Nephron (organoid): ENCODE results near the gene PIK3R1.

Experiments used
- H3K27ac Mint-ChIP-seq, 3 experiments: 2 replicates each; pipeline ENCODE4 v1.8.0; 2020; ENCODE audit warnings: mixed read lengths in 3 of 3, mild to moderate bottlenecking in 2 of 3, moderate library complexity in 1 of 3
- H3K27me3 Mint-ChIP-seq: 2 replicates; pipeline ENCODE4 v1.8.0; 2021; ENCODE audit warnings: low read depth, mild to moderate bottlenecking, moderate library complexity, mixed read lengths
- H3K36me3 Mint-ChIP-seq: 2 replicates; pipeline ENCODE4 v1.8.0; 2020; ENCODE audit warnings: low read depth, mixed read lengths
- H3K4me1 Mint-ChIP-seq: 2 replicates; pipeline ENCODE4 v1.8.0; 2020; ENCODE audit warnings: mixed read lengths
- H3K4me3 Mint-ChIP-seq, 3 experiments: 2 replicates each; pipeline ENCODE4 v1.8.0; 2020; ENCODE audit warnings: mild to moderate bottlenecking in 3 of 3, mixed read lengths in 3 of 3, moderate library complexity in 2 of 3
- H3K9me3 Mint-ChIP-seq: 2 replicates; pipeline ENCODE4 v1.8.0; 2020; ENCODE audit warnings: mixed read lengths
- TF ChIP-seq, protein P1 (sequence below), 3 experiments: fragments of 200-600 bp; sonication (generic); IDR thresholded peaks; one replicate each; pipeline ENCODE4 v1.5.0; 2021; ENCODE audit warnings: antibody characterized with exemption in 3 of 3; ENCODE audit not compliant: unreplicated experiment in 3 of 3

PIK3R1 gene

DNA sequence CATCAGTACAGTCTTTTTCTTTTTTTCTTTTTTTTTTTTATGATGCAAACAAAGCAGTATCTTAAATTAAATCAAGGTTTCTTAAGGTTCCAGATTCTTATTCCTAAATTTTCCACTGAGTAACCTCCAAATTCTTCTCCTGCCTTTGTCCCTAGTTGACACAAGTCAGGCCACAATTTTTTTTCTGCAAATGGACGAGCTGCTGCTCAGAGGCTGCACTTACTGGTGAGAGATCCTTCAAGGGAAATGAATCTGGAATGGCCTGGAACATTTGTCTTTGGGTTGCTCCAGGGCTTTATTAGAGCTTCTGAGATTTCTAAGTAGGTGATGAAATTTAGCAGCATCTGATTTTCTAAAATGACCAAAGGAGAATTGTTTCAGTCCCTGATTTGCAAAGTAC, 39.3 kb downstream of the PIK3R1 start:
- TF ChIP-seq, protein P1, sequence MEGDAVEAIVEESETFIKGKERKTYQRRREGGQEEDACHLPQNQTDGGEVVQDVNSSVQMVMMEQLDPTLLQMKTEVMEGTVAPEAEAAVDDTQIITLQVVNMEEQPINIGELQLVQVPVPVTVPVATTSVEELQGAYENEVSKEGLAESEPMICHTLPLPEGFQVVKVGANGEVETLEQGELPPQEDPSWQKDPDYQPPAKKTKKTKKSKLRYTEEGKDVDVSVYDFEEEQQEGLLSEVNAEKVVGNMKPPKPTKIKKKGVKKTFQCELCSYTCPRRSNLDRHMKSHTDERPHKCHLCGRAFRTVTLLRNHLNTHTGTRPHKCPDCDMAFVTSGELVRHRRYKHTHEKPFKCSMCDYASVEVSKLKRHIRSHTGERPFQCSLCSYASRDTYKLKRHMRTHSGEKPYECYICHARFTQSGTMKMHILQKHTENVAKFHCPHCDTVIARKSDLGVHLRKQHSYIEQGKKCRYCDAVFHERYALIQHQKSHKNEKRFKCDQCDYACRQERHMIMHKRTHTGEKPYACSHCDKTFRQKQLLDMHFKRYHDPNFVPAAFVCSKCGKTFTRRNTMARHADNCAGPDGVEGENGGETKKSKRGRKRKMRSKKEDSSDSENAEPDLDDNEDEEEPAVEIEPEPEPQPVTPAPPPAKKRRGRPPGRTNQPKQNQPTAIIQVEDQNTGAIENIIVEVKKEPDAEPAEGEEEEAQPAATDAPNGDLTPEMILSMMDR (IDR thresholded peaks at IDR 0.05; ENCODE audit: unreplicated experiment in 3 of 3): no peak
- H3K27ac Mint-ChIP-seq: peak overlapping the region; percentile 77 to 85 (median 79)
- H3K36me3 Mint-ChIP-seq: no peaks in the 10 kb centered on the region
- H3K4me1 Mint-ChIP-seq: peaks cover 96% of the 10 kb centered on the region
- no peaks in the 10 kb centered on the region for H3K27me3 Mint-ChIP-seq
- H3K4me3 Mint-ChIP-seq: no peak overlapping the region
- no peaks in the 10 kb centered on the region for H3K9me3 Mint-ChIP-seq

DNA sequence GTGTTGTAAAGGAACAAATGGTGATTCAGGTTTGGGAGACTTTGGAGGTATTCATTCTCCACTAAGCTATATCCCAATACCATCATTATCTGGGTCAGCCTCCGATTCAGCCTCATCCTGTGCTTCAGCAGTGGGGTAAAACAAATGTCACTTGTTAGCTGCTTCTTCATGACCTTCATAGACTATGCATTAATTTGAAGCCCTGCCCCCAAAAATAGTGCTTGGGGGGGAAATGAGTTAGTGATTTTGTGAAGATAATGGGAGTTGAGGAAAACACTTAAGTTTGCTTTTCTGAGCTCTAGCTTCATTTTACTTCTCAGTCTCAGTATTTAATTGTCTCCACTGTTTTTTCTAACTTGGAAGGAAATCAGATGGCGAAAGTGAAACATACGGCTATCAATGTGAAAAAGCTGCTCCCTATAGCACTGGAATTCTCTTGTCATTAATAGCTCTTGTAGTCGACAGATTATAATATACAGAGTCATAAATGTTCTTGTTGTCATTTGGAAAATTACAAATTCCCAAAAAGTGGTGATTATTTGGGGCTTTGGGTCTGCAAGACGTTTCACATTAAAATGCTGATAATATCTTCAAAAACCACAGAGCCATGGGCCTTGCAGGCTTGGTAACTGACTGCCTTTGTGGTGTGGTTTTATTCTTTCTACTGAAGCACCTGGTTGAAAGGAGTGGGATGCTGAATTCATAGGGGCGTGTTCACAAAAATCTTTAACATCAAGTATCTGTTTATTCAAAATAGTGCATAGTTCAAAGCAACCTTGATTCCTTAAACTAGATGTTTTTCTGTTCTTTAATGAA, 40.0 kb downstream of the PIK3R1 start:
- Mint-ChIP-seq H3K27me3 (no peaks in the 10 kb centered on the region), H3K27ac (peak overlapping the region; percentile 77 to 94 (median 85)), H3K9me3 (no peaks in the 10 kb centered on the region), H3K4me3 (peak overlapping the region in 2 of 3 experiments; percentile 49 to 52), H3K36me3 (no peaks in the 10 kb centered on the region), H3K4me1 (peaks cover 96% of the 10 kb centered on the region)
- TF ChIP-seq, protein P1 (IDR thresholded peaks at IDR 0.05; ENCODE audit: unreplicated experiment in 3 of 3): no peak

DNA sequence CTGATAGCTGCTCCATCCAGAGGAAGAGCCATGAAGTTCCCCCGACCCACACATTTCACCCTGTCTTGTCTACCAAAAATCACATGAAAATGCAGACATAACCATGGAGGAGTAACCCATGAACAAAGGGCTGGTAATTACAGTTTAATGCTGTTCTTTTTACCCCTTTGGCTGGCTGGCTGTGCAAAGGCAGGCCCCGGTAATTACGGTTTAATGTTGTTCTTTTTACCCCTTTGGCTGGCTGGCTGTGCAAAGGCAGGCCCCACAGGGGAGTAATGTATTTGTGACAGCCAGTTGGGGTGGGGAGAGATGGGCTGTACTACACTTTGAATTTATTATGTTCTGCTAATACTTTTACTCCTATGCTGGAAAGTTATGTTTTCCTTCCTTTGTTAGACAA, 41.7 kb downstream of the PIK3R1 start:
- Mint-ChIP-seq H3K36me3 (peaks cover 5% of the 10 kb centered on the region), H3K9me3 (no peaks in the 10 kb centered on the region), H3K4me3 (peak overlapping the region in 1 of 3 experiments; percentile 17), H3K4me1 (peaks cover 96% of the 10 kb centered on the region), H3K27me3 (no peaks in the 10 kb centered on the region), H3K27ac (peak overlapping the region; percentile 87 to 91 (median 90))
- TF ChIP-seq, protein P1 (IDR thresholded peaks at IDR 0.05; ENCODE audit: unreplicated experiment in 3 of 3): no peak

DNA sequence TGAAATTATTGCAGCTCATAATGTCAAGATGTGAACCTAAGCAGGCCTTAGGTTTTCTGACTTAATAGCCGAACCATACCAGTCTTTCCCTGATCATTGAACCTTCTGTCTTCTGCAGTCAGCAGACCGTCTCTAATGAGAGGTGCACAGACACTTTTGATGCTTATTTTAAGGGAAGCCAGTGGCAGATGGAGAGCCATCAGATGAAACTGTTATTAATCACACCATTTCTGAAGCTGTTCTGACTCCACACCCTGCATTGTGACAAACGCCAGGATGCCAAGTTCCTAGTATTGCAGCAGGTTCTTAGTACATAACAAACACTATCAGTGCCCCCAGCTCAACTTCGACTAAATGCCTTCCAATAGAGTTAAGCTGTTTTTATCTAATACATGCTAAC, 43.0 kb downstream of the PIK3R1 start:
- Mint-ChIP-seq H3K4me1 (peaks cover 89% of the 10 kb centered on the region), H3K4me3 (no peak overlapping the region), H3K27ac (peak overlapping the region; percentile 40 to 91 (median 90)), H3K36me3 (peaks cover 5% of the 10 kb centered on the region), H3K9me3 (no peaks in the 10 kb centered on the region), H3K27me3 (no peaks in the 10 kb centered on the region)
- TF ChIP-seq, protein P1 (IDR thresholded peaks at IDR 0.05; ENCODE audit: unreplicated experiment in 3 of 3): no peak

DNA sequence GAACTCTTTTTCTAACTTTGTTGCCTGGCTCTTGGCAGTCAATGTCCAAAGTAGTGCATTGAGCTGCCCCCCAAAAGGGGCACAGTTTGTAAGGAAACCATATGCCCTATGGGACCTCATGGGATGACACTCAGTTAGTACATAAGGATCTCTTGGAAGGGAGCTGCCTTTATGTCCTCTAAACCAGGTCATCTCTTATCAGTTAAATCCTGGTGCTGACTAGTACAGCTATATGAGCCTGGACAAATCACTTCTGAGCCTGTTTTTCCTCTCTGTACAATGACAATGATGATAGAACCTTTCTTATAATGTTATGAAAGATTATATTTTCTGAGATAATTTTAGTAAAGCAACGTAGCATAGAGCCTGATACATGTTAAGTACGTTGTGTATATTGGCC, 44.1 kb downstream of the PIK3R1 start:
- no peak overlapping the region for H3K4me3 Mint-ChIP-seq
- H3K36me3 Mint-ChIP-seq: peaks cover 12% of the 10 kb centered on the region
- no peaks in the 10 kb centered on the region for H3K9me3 Mint-ChIP-seq
- H3K27ac Mint-ChIP-seq: peak overlapping the region in 1 of 3 experiments; percentile 90
- no peaks in the 10 kb centered on the region for H3K27me3 Mint-ChIP-seq
- TF ChIP-seq, protein P1 (IDR thresholded peaks at IDR 0.05; ENCODE audit: unreplicated experiment in 3 of 3): no peak
- peaks cover 87% of the 10 kb centered on the region for H3K4me1 Mint-ChIP-seq

DNA sequence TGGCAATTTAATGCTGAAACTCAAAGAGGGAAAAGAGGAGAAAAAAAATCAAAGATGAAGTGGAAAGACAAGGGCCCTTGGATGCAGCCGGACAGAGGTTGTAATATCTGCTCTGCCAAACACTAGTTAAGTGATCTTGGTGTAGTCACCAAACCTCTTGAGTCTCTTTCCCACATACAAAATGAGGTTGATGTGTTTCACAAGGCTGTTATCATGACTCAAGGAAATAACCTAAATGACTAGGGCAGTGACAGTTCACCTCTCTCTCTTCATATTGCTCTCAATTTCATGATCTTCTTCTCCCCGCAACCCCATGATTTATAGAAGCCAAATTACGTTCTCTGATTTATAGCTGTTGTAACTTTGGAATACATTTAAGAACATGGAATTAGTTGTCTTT, 44.9 kb downstream of the PIK3R1 start:
- Mint-ChIP-seq H3K4me3 (no peak overlapping the region), H3K9me3 (no peaks in the 10 kb centered on the region), H3K36me3 (peaks cover 17% of the 10 kb centered on the region), H3K27ac (peak overlapping the region; percentile 54 to 90 (median 79)), H3K27me3 (no peaks in the 10 kb centered on the region), H3K4me1 (peaks cover 84% of the 10 kb centered on the region)
- TF ChIP-seq, protein P1 (IDR thresholded peaks at IDR 0.05; ENCODE audit: unreplicated experiment in 3 of 3): no peak
